Anterior cingulate cortex (tissue), 58 donors: ENCODE data around the gene OR2T10.
"Not testable (repeated sequence)": the region's sequence is repeated elsewhere in the genome, so short reads cannot be mapped to it uniquely, and the experiment has no call there.

ENCODE experiments used
- DNase-seq, 58 donors: peaks; one replicate each; lab custom pipeline; 2025; lab: John Stamatoyannopoulos, UW

The OR2T10 gene, protein sequence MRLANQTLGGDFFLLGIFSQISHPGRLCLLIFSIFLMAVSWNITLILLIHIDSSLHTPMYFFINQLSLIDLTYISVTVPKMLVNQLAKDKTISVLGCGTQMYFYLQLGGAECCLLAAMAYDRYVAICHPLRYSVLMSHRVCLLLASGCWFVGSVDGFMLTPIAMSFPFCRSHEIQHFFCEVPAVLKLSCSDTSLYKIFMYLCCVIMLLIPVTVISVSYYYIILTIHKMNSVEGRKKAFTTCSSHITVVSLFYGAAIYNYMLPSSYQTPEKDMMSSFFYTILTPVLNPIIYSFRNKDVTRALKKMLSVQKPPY

GRCh38 chr1:248597589-248597988 lies at the start of gene OR2T10:
TSS of gene OR2T10 (minus strand) at chr1:248597700. CDS start at chr1:248593768, 3,932 bp downstream.
- DNase-seq: no peak

DNA sequence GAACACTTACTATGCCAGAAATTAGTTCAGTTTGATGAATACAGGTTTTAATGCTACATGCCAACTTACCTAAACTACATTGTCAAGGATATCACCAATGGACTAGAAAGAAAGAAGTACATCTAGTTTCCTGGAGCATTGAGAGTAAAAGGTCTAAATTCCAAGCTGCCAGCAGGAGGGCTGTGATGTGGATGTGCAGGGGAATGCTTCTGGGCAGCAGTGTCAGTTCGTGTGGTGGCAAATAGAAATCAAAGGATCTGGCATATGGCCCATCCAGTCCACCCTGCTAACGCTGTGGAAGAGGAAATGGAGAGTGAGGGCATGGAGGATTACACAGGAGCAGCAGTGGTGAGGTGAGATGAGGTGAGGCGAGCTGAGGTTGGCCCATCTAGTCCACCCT lies 47.7 kb upstream of the OR2T10 start, which contains the start of gene OR2T35:
TSS of gene OR2T35 (minus strand) at position 101 of the 400 bp plus-strand sequence. CDS start 6,020 bp downstream, outside the sequence.
- DNase-seq: not testable (repeated sequence)

DNA sequence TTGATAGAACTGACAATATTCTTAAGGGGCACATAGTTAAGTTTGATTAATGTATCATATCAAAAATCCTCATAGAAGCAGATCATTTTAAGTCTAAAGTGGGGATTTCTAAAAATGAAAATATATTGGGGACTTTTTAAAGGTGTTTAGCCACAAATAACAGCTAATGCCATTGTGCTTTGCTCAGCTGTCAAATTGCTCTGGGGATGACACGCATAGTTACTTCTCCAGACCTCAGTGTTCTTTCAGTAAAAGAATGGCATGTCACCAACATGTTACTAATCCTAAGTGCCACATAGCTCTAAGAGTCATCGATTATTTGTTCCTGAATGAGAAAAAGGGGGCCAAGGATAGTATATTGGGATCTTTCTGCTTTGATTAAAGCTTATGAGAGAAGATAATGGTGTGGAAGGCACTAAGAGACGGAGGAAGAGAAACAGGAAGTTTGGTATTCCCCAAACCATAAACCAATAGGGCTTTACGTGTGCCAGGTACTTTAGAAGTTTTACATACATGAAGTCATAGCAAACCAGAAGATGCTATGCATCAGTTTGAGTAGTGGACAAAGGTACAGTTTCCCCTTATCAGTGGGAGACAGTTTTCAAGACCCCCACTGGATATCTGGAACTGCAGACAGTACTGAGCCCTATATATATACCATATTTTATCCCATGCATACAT lies 45.6 kb upstream of the OR2T10 start:
- DNase-seq: not testable (repeated sequence)

- DNase-seq: not testable (repeated sequence)
Measured at GRCh38 chr1:248641583-248641982, 44.1 kb upstream of the OR2T10 start.

GRCh38 chr1:248640906-248641305 lies 43.4 kb upstream of the OR2T10 start:
- DNase-seq: not testable (repeated sequence)

GRCh38 chr1:248639652-248640051 lies 42.2 kb upstream of the OR2T10 start:
- DNase-seq: not testable (repeated sequence)

- DNase-seq: not testable (repeated sequence)
Measured at GRCh38 chr1:248636612-248637011, 39.1 kb upstream of the OR2T10 start.

DNA sequence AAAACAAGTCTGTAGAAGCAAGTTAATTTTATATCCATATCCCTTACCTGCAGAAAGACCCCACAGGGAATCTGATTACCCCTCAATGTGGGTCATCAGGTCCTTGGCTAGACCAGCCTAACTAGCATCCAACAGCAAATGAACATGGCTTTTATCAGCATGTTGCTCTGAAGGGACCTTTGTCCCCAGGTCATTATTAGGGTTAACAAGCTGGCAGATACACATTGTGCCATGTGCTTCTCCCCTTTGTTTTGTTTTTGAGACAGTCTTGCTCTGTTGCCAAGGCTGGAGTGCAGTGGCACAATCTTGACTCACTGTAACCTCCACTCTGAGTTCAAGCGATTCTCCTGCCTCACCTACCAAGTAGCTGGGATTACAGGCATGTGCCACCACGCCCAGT lies 37.5 kb upstream of the OR2T10 start, which contains the start of gene OR2T11:
TSS of gene OR2T11 (minus strand) at position 101 of the 400 bp plus-strand sequence. CDS start 7,963 bp downstream, outside the sequence.
- DNase-seq: not testable (repeated sequence)

DNA sequence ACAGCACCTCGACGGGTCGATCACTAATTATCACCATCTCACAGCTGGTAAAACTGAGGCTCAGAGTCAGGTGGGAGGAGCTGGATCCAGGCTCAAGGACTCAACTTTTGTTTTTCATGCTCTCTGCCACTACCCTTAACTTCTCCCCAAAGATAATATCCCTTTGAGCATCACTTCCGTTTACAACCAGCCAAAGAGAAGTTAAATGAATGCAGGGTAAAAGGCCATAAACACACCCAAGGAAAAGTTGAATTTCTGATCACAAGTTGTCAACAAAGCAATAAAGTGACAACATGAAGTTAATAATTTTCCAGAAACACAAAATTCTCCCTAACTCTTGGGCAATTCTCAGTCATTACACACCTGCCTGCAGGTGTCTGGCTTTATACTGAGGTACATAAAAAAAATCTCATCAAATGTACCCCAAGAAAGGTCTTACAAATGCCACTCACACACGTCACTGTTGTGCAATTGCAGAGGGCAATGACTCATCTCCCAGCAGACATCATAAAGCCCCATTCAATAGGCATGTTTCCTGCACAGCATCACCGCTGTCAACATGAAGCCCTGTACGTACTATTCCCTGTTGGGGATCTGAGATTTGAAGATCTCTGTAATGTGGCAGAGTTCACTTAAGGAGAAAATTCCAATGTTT lies 34.0 kb upstream of the OR2T10 start:
- no peak for DNase-seq

DNA sequence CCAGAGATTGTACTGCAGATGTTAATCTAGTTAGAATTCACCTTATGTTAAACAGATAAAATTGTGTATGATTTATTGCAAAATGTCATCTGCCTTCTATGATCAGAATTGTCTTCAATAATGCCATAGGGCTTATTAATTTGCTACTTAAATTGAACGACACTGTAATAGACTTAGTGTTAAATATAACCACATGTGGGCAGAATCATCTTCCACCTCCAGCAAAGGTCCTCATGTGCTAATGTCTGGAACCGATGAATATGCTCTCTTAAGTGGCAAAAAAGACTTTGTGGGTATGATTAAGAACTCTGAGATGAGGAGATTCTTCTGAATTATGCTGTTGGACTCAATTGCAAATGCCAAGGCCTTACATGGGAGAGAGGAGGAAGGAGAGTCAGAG lies 33.1 kb upstream of the OR2T10 start:
- no peak for DNase-seq

DNA sequence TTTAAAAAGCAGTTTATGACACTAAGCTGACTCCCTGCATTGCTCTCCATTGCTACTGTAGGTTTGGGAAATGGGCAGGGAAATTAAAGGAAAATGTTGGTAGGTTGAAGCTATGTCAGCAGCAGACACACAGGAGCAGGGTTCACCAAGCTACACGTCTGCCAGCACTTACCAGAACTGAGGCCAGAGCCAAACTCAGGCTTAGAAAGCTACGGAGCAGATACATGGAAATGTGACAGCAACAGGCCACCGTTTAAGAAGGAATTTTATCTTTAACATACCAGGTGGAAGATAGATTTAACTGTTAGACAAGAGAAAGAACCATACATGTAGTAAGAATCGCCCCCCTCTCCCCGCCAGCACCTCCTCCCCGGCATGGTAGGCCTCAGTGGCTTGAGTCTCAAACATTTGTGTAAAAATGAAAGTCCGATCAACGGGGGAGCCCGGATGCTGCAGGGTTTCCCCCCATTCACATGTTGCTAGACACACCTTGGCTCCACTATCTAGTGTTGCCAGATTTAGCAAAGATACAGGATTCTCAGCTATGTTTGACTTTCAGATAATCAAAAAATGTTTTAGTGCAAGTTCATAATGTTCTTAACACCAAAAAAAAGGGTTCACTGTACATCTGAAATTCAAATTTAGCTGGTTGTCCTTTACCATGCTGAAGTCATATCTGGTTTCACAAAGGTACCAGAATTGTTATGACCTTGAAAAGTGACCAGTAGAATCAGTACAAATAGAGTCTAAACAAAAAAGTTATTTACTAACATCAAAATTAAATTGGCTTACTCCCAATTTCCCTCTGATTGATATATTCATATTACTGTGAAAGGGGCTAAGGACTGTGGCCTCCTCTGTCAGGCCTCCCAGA lies 30.7 kb upstream of the OR2T10 start:
- no peak for DNase-seq

DNA sequence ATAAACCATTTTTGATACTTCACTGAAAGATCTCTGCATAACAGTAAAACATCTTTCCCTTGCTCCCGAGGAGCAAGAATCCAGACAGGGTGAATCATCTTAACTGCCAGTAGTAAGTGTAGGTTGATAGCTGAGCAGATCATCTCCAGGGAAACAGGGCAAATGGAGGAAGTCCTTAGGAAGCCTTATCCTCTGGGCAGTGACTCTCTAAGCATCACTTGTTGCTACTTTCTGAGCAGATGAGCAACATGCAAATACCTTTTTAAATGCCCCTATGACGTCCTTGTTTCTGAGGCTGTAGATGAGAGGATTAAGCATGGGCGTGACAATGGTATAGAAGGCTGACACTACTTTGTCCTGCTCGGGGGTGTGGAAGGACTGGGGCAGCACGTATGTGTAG lies 28.5 kb upstream of the OR2T10 start:
- DNase-seq: no peak

GRCh38 chr1:248625166-248625565 lies 27.7 kb upstream of the OR2T10 start:
- no peak for DNase-seq

GRCh38 chr1:248622570-248623001 lies 25.1 kb upstream of the OR2T10 start:
- peak in 2 of 58 donors; percentile 5 for DNase-seq

GRCh38 chr1:248621770-248622169 lies 24.3 kb upstream of the OR2T10 start:
- no peak for DNase-seq

DNA sequence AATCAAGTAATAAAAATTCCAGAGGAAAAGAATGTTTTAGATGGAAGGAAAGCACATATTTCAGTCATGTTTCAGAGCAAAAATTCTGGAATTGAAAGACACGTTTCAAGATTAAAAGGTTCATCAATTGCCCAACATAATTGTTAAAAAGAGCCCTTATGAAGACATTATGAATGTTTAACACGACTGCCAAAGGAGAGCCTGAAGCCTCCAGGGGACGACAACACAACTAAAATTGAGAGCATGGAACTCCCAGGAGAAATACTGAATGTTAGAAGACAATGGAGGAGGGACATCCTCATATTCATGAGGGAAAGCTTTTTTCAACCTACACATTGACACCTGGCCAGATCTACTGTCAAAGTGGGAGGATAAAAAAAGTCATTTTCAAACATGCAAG lies 21.4 kb upstream of the OR2T10 start:
- peak in 18 of 58 donors; percentile 1 to 38 (median 9) for DNase-seq

DNA sequence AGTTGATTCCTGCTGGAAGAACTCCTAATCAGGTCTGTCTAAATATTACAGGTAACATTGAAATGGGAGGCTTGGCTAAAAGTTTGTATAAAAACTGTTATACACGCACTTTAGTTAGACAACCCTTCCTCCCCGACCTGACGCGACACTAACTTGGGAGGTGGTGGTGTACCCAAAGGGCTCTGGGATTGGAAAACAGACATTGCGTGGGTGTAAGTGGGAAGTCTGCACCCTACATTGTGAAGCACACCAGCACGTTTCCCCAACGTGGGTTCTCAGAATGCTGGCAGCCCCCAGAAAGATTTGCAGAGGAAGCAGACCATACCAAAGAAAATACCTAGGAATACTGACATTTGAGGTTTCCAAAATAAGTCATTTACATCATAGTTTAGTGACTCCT lies 20.6 kb upstream of the OR2T10 start:
- no peak for DNase-seq

- DNase-seq: no peak
Measured at GRCh38 chr1:248613742-248614141, 16.2 kb upstream of the OR2T10 start.

DNA sequence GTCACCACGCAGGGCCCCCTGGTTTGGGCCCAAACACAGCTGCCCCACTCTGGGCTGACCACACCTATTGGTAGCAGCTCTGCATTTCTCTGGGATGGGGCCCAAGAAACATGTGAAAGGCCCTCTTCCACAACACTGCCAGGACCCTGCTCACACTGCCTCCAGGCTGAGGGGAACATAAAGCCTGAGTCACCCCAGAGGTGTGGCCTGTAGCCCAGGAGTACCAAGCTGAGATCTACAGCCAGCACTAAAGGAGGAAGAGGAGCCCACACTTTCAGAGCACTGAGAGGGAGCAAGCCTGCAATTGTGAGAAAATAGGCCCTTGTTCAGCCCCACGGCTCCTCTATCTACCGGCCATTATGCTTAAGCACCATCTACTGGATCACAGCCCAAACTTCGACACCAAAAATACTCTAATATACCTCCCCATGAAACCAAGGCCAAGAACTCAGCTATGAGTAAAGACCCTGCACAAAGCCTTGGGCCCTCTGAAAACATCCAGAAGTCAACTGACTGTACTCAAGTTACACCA lies 14.4 kb upstream of the OR2T10 start:
- DNase-seq: no peak

- DNase-seq: no peak
Measured at GRCh38 chr1:248610301-248610700, 12.8 kb upstream of the OR2T10 start.
